ENCODE data around the gene PTPRN2. TPM values are rescaled to one million over a fixed set of nuclear protein-coding genes. Genes with fewer than 3 reads are reported as not detected.

PTPRN2 gene
- total and polyA plus RNA-seq, 9 of the 15 experiments (the other 6 are each of a cell fraction or from before 2014, with no cell fraction given) = not detected

GRCh38 chr7:157811946-157812345 lies 775.7 kb downstream of the PTPRN2 start:
- H3K4me2 ChIP-seq (ENCODE audit: insufficient read depth, low read length) = no peak overlapping the region
- H3K9me3 ChIP-seq (replicated peaks; ENCODE audit: control insufficient read depth, insufficient read depth, low read depth, low read length) = no peaks in the 10 kb centered on the region
- H3K36me3 ChIP-seq (ENCODE audit: control insufficient read depth, insufficient read depth, low read length) = no peaks in the 10 kb centered on the region
- FAIRE-seq (no peak), DNase-seq (ENCODE audit: extremely low read depth in 1 of 4, low spot score in 3 of 4) (no peak), ATAC-seq (no peak)
- TF ChIP-seq SNRNP70 (optimal IDR thresholded peaks at IDR 0.05; ENCODE audit: low read depth, low read length) = no peak
- no peak for TF ChIP-seq FOXK2 (conservative IDR thresholded peaks at IDR 0.05 in 1 of 2, IDR thresholded peaks at IDR 0.05 in 1 of 2; ENCODE audit: low read depth in 2 of 2)
- TF ChIP-seq ARID1B (IDR thresholded peaks at IDR 0.05) = no peak
- TF ChIP-seq POLR2AphosphoS2 (IDR thresholded peaks at IDR 0.05; ENCODE audit: low read length) = no peak
- no peak for TF ChIP-seq HMGXB4 (CRISPR knock-in tag; IDR thresholded peaks at IDR 0.05)
- no peak for TF ChIP-seq NR2C2 (CRISPR knock-in tag; IDR thresholded peaks at IDR 0.05)
- TF ChIP-seq NR2C2 (tag; IDR thresholded peaks at IDR 0.05) = no peak
- no peak for TF ChIP-seq KLF1 (tag; IDR thresholded peaks at IDR 0.05)
- TF ChIP-seq SIN3B (IDR thresholded peaks at IDR 0.05; ENCODE audit: low read depth) = no peak
- no peak for TF ChIP-seq NFIC (IDR thresholded peaks at IDR 0.05)
- TF ChIP-seq MTA1 (IDR thresholded peaks at IDR 0.05; ENCODE audit: borderline replicate concordance) = no peak
- TF ChIP-seq FOXP4 (CRISPR knock-in tag; IDR thresholded peaks at IDR 0.05; ENCODE audit: borderline replicate concordance) = no peak
- TF ChIP-seq HLTF (IDR thresholded peaks at IDR 0.05) = no peak
- no peak for TF ChIP-seq CBX5 (IDR thresholded peaks at IDR 0.05; ENCODE audit: borderline replicate concordance, low read depth)
- intact Hi-C loops (cut with micrococcal nuclease) = no loop called here
- POLR2A ChIA-PET = interaction anchor here (0.7 kb wide), 1 partner anchor 11 kb away, joined by 3 read pairs; no protein-coding TSS in a partner anchor
- H3K79me2 ChIP-seq (ENCODE audit: control insufficient read depth, insufficient read depth, low read length) = no peaks in the 10 kb centered on the region
- H4K20me1 ChIP-seq (replicated peaks; ENCODE audit: control insufficient read depth, insufficient read depth, low read length) = peaks cover 2% of the 10 kb centered on the region; the same call in 1 of the 2 replicates
- H3K4me3 ChIP-seq = no peak overlapping the region
- H3K9ac ChIP-seq (ENCODE audit: insufficient read depth in 1 of 2, low read depth in 2 of 2, low read length in 2 of 2) = no peak overlapping the region
- no peaks in the 10 kb centered on the region for H3K9me1 ChIP-seq (ENCODE audit: control insufficient read depth, insufficient read depth, low read length)
- peaks cover 28 to 73% of the 10 kb centered on the region in 2 experiments; a peak in 4 of 5 replicates for H3K27me3 ChIP-seq (ENCODE audit: control insufficient read depth in 2 of 2, insufficient read depth in 2 of 2, low read length in 2 of 2)
- BruUV-seq (replicated peaks) = no TSS peak
- no peak overlapping the region for H3K27ac ChIP-seq (ENCODE audit: extremely low read depth, low read depth, low read length)
- no peak overlapping the region for H2AFZ ChIP-seq (ENCODE audit: low read depth, low read length)
- H3K4me1 ChIP-seq (replicated peaks in 1 of 2; ENCODE audit: control insufficient read depth in 2 of 2, insufficient read depth in 2 of 2, low read length in 2 of 2) = peaks cover 0 to 17% of the 10 kb centered on the region in 2 experiments; a peak in 1 of 5 replicates
- WGBS (ENCODE audit: insufficient coverage, low coverage, missing lambda C conversion rate) = 2% methylated on average over 16 of the region's 16 CpGs
- CTCF ChIA-PET (ENCODE audit: low intra/inter-chr PET ratio) = no interaction called here
- in situ Hi-C loops (cut with MboI) = no loop called here
